ENCODE results near the gene ADGRG3. TPM values are rescaled to one million over a fixed set of nuclear protein-coding genes. Genes with fewer than 3 reads are reported as not detected.
"Not testable (repeated sequence)": the region's sequence is repeated elsewhere in the genome, so short reads cannot be mapped to it uniquely, and the experiment has no call there.

ADGRG3 gene
- total and polyA plus RNA-seq, 2 of the 13 experiments (the other 11 are each of a cell fraction or from before 2014, with no cell fraction given) = 2.7 to 11.8 TPM

DNA sequence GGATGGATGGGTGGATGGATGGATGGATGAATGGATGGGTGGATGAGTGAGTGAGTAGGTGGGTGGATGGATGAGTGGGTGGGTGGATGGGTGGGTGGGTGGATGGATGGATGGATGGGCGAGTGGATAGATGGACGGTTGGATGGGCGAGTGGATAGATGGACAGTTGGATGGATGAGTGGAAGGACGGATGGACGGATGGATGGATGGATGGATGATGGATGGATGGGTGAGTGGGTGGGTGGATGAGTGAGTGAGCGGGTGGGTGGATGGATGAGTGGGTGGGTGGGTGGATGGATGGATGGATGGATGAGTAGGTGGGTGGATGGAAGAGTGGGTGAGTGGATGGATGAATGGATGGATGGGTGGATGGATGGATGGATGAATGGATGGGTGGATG, 61.7 kb downstream of the ADGRG3 start:
- FAIRE-seq; ATAC-seq; POLR2A ChIA-PET; H3K9ac ChIP-seq (ENCODE audit: insufficient read depth, low read depth, low read length); BruUV-seq (replicated peaks); H2AFZ ChIP-seq (ENCODE audit: low read length); H3K4me2 ChIP-seq (ENCODE audit: low read depth, low read length); H4K20me1 ChIP-seq (ENCODE audit: insufficient read depth, low read length); H3K36me3 ChIP-seq (replicated peaks in 1 of 2; ENCODE audit: control insufficient read depth in 1 of 2, insufficient read depth in 2 of 2, low read length in 2 of 2); H3K27me3 ChIP-seq (ENCODE audit: control insufficient read depth in 1 of 2, insufficient read depth in 2 of 2, low read length in 2 of 2); H3K79me2 ChIP-seq (ENCODE audit: insufficient read depth, low read length); H3K9me3 ChIP-seq (ENCODE audit: low read length); DNase-seq (ENCODE audit: low spot score); H3K27ac ChIP-seq (ENCODE audit: extremely low read length, insufficient read depth, low read length); CTCF ChIA-PET (ENCODE audit: low intra/inter-chr PET ratio, low total read pairs); H3K4me3 ChIP-seq (replicated peaks in 1 of 3; ENCODE audit: insufficient read depth in 1 of 3, low read depth in 2 of 3, low read length in 3 of 3): not testable (repeated sequence)
- intact Hi-C loops (cut with micrococcal nuclease; ENCODE audit: unreplicated experiment) (loop anchor here (10.0 kb wide), 1 partner anchor 275 kb away; the partner anchor contains the start of genes USB1 and ZNF319), in situ Hi-C loops (cut with HindIII; ENCODE audit: extremely low pct_ligation_motif_present, low pct_unique_long_range_greater_than_20kb) (loop anchor here (5.0 kb wide), 1 partner anchor 128 kb away; no protein-coding TSS in a partner anchor)
- 73% methylated on average over 6 of the region's 6 CpGs for WGBS (ENCODE audit: low lambda C conversion rate)
- peaks cover 20% of the 10 kb centered on the region for H3K4me1 ChIP-seq (ENCODE audit: insufficient read depth, low read length)

- no TSS peak for BruUV-seq (replicated peaks)
- Histone ChIP-seq H3K4me2 (ENCODE audit: low read depth, low read length) (no peak overlapping the region), H3K9me3 (ENCODE audit: low read length) (no peaks in the 10 kb centered on the region), H4K20me1 (ENCODE audit: insufficient read depth, low read length) (no peaks in the 10 kb centered on the region), H3K9ac (ENCODE audit: insufficient read depth, low read depth, low read length) (no peak overlapping the region), H3K4me3 (replicated peaks in 1 of 3; ENCODE audit: insufficient read depth in 1 of 3, low read depth in 2 of 3, low read length in 3 of 3) (no peak overlapping the region), H3K27ac (ENCODE audit: extremely low read length, insufficient read depth, low read length) (no peak overlapping the region), H3K4me1 (ENCODE audit: insufficient read depth, low read length) (peaks cover 22% of the 10 kb centered on the region), H2AFZ (ENCODE audit: low read length) (no peak overlapping the region), H3K36me3 (replicated peaks in 1 of 2; ENCODE audit: control insufficient read depth in 1 of 2, insufficient read depth in 2 of 2, low read length in 2 of 2) (no peaks in the 10 kb centered on the region), H3K27me3 (ENCODE audit: control insufficient read depth in 1 of 2, insufficient read depth in 2 of 2, low read length in 2 of 2) (no peaks in the 10 kb centered on the region; a peak in 1 of 5 replicates), H3K79me2 (ENCODE audit: insufficient read depth, low read length) (no peaks in the 10 kb centered on the region)
- TF ChIP-seq FOXA1 (IDR thresholded peaks at IDR 0.05) (no peak), FOXA1 (CRISPR knock-in tag; IDR thresholded peaks at IDR 0.05) (peak; percentile 31; the same call in 1 of the 2 replicates), ZNF776 (CRISPR knock-in tag; IDR thresholded peaks at IDR 0.05) (no peak), SP4 (CRISPR knock-in tag; IDR thresholded peaks at IDR 0.05) (peak; percentile 23; the same call in 1 of the 2 replicates), TEAD3 (CRISPR knock-in tag; optimal IDR thresholded peaks at IDR 0.05; ENCODE audit: borderline replicate concordance) (peak; percentile 28), FOXA3 (CRISPR knock-in tag; IDR thresholded peaks at IDR 0.05) (peak; percentile 59)
- in situ Hi-C loops (cut with HindIII; ENCODE audit: extremely low pct_ligation_motif_present, low pct_unique_long_range_greater_than_20kb) (no loop called here), intact Hi-C loops (cut with micrococcal nuclease; ENCODE audit: unreplicated experiment) (loop anchor here (10.0 kb wide), 1 partner anchor 274 kb away; the partner anchor contains the start of genes USB1 and ZNF319)
- DNase-seq (ENCODE audit: low spot score) (no peak), ATAC-seq (no peak), FAIRE-seq (no peak)
- ChIA-PET POLR2A (interaction anchor here (2.4 kb wide), 1 partner anchor 27 kb away, joined by 8 read pairs; no protein-coding TSS in a partner anchor), CTCF (ENCODE audit: low intra/inter-chr PET ratio, low total read pairs) (no interaction called here)
- WGBS (ENCODE audit: low lambda C conversion rate) = 70% methylated on average over 11 of the region's 13 CpGs
These were observed 62.9 kb downstream of the ADGRG3 start for GRCh38 chr16:57730771-57731730.

All from HepG2 (cell line).